Activated naive CD4-positive, alpha-beta T cell treated with anti-CD3 and anti-CD28 coated beads for 36 hours (primary cell): ENCODE measurements around the gene MRPL51. TPM values are rescaled to one million over a fixed set of nuclear protein-coding genes. Genes with fewer than 3 reads are reported as not detected.
"Not testable (repeated sequence)": the region's sequence is repeated elsewhere in the genome, so short reads cannot be mapped to it uniquely, and the experiment has no call there.

Experiments used
- CTCF ChIA-PET: fragments of 350-600 bp; sonication (Branson Sonifier 250); formaldehyde crosslinking; loops from one replicate; lab custom pipeline; 2021; ENCODE audit warnings: antibody characterized with exemption; lab: Charles Lee
- DNase-seq: peaks from one replicate; pipeline ENCODE4 v3.0.0-alpha.2; 2020
- H3K27ac Mint-ChIP-seq: one replicate; pipeline ENCODE4 v1.8.0; 2021; ENCODE audit warnings: mild to moderate bottlenecking, mixed read lengths
- H3K27me3 Mint-ChIP-seq: one replicate; pipeline ENCODE4 v1.8.0; 2021; ENCODE audit warnings: low read depth, mixed read lengths
- H3K36me3 Mint-ChIP-seq: one replicate; pipeline ENCODE4 v1.8.0; 2021; ENCODE audit warnings: low read depth, mixed read lengths
- H3K4me1 Mint-ChIP-seq: one replicate; pipeline ENCODE4 v1.8.0; 2021; ENCODE audit warnings: low read depth, mixed read lengths
- H3K4me3 Mint-ChIP-seq: one replicate; pipeline ENCODE4 v1.8.0; 2021; ENCODE audit warnings: mild to moderate bottlenecking, moderate library complexity, mixed read lengths
- H3K9me3 Mint-ChIP-seq: one replicate; pipeline ENCODE4 v1.8.0; 2021; ENCODE audit warnings: mixed read lengths
- intact Hi-C: fragments of 100-400 bp; cut with micrococcal nuclease; formaldehyde crosslinking; loops from one replicate; pipeline ENCODE4 v1.15.1; 2023
- total RNA-seq, 2 experiments: library from RNA; stranded (reverse); gene quantifications; one replicate each; pipeline ENCODE4 v1.2.3, GENCODE V29; 2021

The MRPL51 gene
- total RNA-seq, 2 experiments from 2014 or later: 273 to 278 TPM

DNA sequence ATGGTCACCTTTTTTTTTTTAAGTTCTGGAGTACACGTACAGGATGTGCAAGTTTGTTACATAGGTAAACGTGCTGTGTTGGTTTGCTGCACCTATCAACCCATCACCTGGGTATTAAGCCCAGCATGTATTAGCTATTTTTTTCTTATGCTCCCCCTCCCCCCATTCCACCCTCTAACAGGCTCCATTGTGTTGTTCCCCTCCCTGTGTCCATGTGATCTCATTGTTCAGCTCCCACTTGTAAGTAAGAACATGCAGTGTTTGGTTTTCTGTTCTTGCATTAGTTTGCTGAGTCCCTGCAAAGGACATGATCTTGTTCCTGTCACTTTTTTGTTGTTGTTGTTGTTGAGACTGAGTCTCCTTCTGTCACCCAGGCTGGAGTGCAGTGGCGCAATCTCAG, 4.2 kb upstream of the MRPL51 start:
- Mint-ChIP-seq H3K4me1 (peaks cover 26% of the 10 kb centered on the region), H3K36me3 (peaks cover 36% of the 10 kb centered on the region), H3K27ac (peak overlapping the region; percentile 42)
- H3K4me3 Mint-ChIP-seq, DNase-seq, intact Hi-C loops, H3K27me3 Mint-ChIP-seq, H3K9me3 Mint-ChIP-seq: not testable (repeated sequence)
- CTCF ChIA-PET: interaction anchor here (1.7 kb wide), 1 partner anchor 40 kb away, joined by 5 read pairs; no protein-coding TSS in a partner anchor

DNA sequence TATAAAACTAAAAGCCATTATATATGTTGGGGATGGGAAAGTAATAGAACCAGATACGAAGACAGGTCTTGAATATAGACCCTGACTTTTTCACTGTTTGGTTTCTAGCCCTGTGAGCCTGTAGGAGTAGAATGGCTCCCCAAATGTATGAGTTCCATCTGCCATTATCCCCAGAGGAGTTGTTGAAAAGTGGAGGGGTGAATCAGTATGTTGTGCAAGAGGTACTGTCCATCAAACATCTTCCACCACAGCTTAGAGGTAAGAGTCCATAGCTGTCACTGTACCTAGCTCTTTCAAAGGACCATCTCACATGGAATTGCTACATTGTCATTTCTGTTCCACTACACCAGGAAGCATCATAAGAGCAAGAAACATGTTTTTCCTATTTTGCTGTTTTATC, 1.9 kb upstream of the MRPL51 start:
- Mint-ChIP-seq H3K4me3 (peak overlapping the region; percentile 98), H3K36me3 (peaks cover 49% of the 10 kb centered on the region)

GRCh38 chr12:6494258-6494743, 1.2 kb upstream of the MRPL51 start:
- CTCF ChIA-PET: interaction anchor here (0.7 to 1.6 kb wide), 7 partner anchors 29 to 171 kb away, joined by 3 to 7 read pairs (median 3); no protein-coding TSS in a partner anchor
- peak overlapping the region; percentile 99 for H3K27ac Mint-ChIP-seq
- peak overlapping the region; percentile 98 for H3K4me3 Mint-ChIP-seq
- H3K27me3 Mint-ChIP-seq: no peaks in the 10 kb centered on the region
- H3K4me1 Mint-ChIP-seq: peaks cover 33% of the 10 kb centered on the region
- DNase-seq: no peak
- H3K9me3 Mint-ChIP-seq: no peaks in the 10 kb centered on the region
- peaks cover 49% of the 10 kb centered on the region for H3K36me3 Mint-ChIP-seq
- intact Hi-C loops: loop anchor here (1.0 to 5.0 kb wide), 4 partner anchors 74 to 298 kb away; partner anchors contain the start of genes CHD4, NOP2 and ZNF384

More for the DNA sequence above, 1.9 kb upstream of the MRPL51 start:
- Mint-ChIP-seq H3K27ac (peak overlapping the region; percentile 99), H3K27me3 (no peaks in the 10 kb centered on the region), H3K9me3 (no peaks in the 10 kb centered on the region), H3K4me1 (peaks cover 33% of the 10 kb centered on the region)
- intact Hi-C loops: loop anchor here (1.0 to 5.0 kb wide), 4 partner anchors 74 to 297 kb away; partner anchors contain the start of genes CHD4, NOP2 and ZNF384
- CTCF ChIA-PET: interaction anchor here (0.7 to 1.9 kb wide), 8 partner anchors 30 to 172 kb away, joined by 3 to 7 read pairs (median 4); no protein-coding TSS in a partner anchor
- no peak for DNase-seq

GRCh38 chr12:6493497-6494257, 615 bp upstream of the MRPL51 start, which contains the start of gene NCAPD2:
Gene NCAPD2, plus strand, starts transcription at chr12:6494102. Its CDS starts 997 bp downstream, at chr12:6495099.
- Mint-ChIP-seq H3K36me3 (peaks cover 47% of the 10 kb centered on the region), H3K4me3 (peak within 1 kb of the TSS; percentile 98), H3K27me3 (no peaks in the 10 kb centered on the region), H3K27ac (peak within 1 kb of the TSS; percentile 99), H3K9me3 (no peaks in the 10 kb centered on the region), H3K4me1 (peaks cover 33% of the 10 kb centered on the region)
- DNase-seq: peak; percentile 98
- intact Hi-C loops: loop anchor here (1.0 to 5.0 kb wide), 12 partner anchors 23 to 359 kb away; partner anchors contain the start of genes CHD4, GAPDH, IFFO1 and ING4
- CTCF ChIA-PET: interaction anchor here (0.6 to 1.9 kb wide), 5 partner anchors 17 to 70 kb away, joined by 3 to 8 read pairs (median 4); partner anchors contain the start of gene VAMP1

DNA sequence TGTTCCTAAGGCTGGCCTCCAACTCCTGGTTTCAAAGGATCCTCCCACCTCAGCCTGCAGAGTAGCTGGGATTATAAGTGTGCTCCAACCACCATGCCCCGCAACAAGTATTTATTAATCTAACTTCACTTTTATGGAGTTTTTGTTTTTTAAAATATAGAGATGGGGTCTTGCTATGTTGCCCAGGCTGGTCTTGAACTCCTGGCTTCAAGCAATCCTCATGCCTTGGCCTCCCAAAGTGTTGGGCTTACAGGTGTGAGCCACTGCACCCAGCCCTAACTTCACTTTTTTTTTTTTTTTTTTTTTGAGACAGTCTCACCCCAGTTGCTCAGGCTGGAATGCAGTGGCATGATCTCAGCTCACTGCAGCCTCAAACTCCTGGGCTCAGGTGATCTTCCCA, 2.4 kb downstream of the MRPL51 start:
- peaks cover 19% of the 10 kb centered on the region for H3K4me1 Mint-ChIP-seq
- intact Hi-C loops: loop anchor here (5.0 kb wide), 1 partner anchor 302 kb away; no protein-coding TSS in a partner anchor
- DNase-seq, H3K4me3 Mint-ChIP-seq, H3K9me3 Mint-ChIP-seq, H3K27me3 Mint-ChIP-seq, H3K27ac Mint-ChIP-seq: not testable (repeated sequence)
- peaks cover 29% of the 10 kb centered on the region for H3K36me3 Mint-ChIP-seq
- CTCF ChIA-PET: interaction anchor here (0.6 to 1.0 kb wide), 2 partner anchors 68 to 113 kb away, joined by 3 read pairs; no protein-coding TSS in a partner anchor

- Mint-ChIP-seq H3K27ac (no peak overlapping the region), H3K36me3 (peaks cover 17% of the 10 kb centered on the region), H3K9me3 (no peaks in the 10 kb centered on the region), H3K27me3 (no peaks in the 10 kb centered on the region), H3K4me3 (no peak overlapping the region), H3K4me1 (peaks cover 7% of the 10 kb centered on the region)
- CTCF ChIA-PET: no interaction called here
- DNase-seq: no peak
- intact Hi-C loops: no loop called here
Observed at GRCh38 chr12:6489449-6489848, 3.6 kb downstream of the MRPL51 start.

GRCh38 chr12:6488240-6488639, 4.8 kb downstream of the MRPL51 start:
- H3K27me3 Mint-ChIP-seq: no peaks in the 10 kb centered on the region
- H3K4me3 Mint-ChIP-seq: no peak overlapping the region
- no peak overlapping the region for H3K27ac Mint-ChIP-seq
- no peak for DNase-seq
- no peaks in the 10 kb centered on the region for H3K9me3 Mint-ChIP-seq
- intact Hi-C loops: no loop called here
- CTCF ChIA-PET: interaction anchor here (0.7 to 1.4 kb wide), 3 partner anchors 23 to 358 kb away, joined by 3 to 7 read pairs (median 3); no protein-coding TSS in a partner anchor
- peaks cover 14% of the 10 kb centered on the region for H3K36me3 Mint-ChIP-seq
- peaks cover 7% of the 10 kb centered on the region for H3K4me1 Mint-ChIP-seq

GRCh38 chr12:6478416-6478815, 14.6 kb downstream of the MRPL51 start:
- Mint-ChIP-seq H3K27me3 (no peaks in the 10 kb centered on the region), H3K9me3 (no peaks in the 10 kb centered on the region), H3K4me3 (no peak overlapping the region), H3K27ac (no peak overlapping the region), H3K4me1 (no peaks in the 10 kb centered on the region), H3K36me3 (no peaks in the 10 kb centered on the region)
- no peak for DNase-seq
- intact Hi-C loops: no loop called here
- CTCF ChIA-PET: no interaction called here

DNA sequence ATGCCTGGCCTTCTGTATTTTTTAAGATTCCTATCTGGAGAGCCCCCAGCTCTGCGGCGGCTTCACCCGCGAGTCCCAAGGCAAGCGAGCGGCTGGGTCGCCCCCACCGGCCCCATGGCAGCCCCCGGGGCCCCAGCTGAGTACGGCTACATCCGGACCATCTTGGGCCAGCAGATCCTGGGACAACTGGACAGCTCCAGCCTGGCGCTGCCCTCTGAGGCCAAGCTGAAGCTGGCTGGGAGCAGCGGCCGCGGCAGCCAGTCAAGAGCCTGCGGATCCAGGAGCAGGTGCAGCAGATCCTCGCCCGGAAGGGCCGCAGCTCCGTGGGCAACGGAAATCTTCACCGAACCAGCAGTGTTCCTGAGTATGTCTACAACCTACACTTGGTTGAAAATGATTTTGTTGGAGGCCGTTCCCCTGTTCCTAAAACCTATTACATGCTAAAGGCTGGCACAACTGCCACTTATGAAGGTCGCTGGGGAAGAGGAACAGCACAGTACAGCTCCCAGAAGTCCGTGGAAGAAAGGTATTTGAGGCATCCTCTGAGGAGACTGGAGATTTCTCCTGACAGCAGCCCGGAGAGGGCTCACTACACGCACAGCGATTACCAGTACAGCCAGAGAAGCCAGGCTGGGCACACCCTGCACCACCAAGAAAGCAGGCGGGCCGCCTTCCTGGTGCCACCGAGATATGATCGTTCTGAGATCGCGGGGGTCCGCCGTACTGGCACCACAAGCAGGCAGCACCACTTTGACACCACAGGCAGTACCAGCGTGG, 15.3 kb downstream of the MRPL51 start:
- H3K27me3 Mint-ChIP-seq, CTCF ChIA-PET, H3K4me1 Mint-ChIP-seq, H3K27ac Mint-ChIP-seq, H3K4me3 Mint-ChIP-seq, H3K9me3 Mint-ChIP-seq, DNase-seq, H3K36me3 Mint-ChIP-seq, intact Hi-C loops: not testable (repeated sequence)

GRCh38 chr12:6476489-6476888, 16.6 kb downstream of the MRPL51 start:
- CTCF ChIA-PET: no interaction called here

GRCh38 chr12:6475233-6475975, 17.7 kb downstream of the MRPL51 start:
- CTCF ChIA-PET, H3K27me3 Mint-ChIP-seq, H3K4me3 Mint-ChIP-seq: not testable (repeated sequence)

More at GRCh38 chr12:6476489-6476888, 16.6 kb downstream of the MRPL51 start:
- no peak overlapping the region for H3K27ac Mint-ChIP-seq
- no peaks in the 10 kb centered on the region for H3K9me3 Mint-ChIP-seq
- DNase-seq: no peak
- no peaks in the 10 kb centered on the region for H3K36me3 Mint-ChIP-seq
- H3K4me3 Mint-ChIP-seq: no peak overlapping the region
- intact Hi-C loops: no loop called here
- peaks cover 8% of the 10 kb centered on the region for H3K4me1 Mint-ChIP-seq
- H3K27me3 Mint-ChIP-seq: no peaks in the 10 kb centered on the region

More at GRCh38 chr12:6475233-6475975, 17.7 kb downstream of the MRPL51 start:
- H3K9me3 Mint-ChIP-seq, H3K36me3 Mint-ChIP-seq, intact Hi-C loops, H3K27ac Mint-ChIP-seq, DNase-seq: not testable (repeated sequence)
- H3K4me1 Mint-ChIP-seq: peaks cover 14% of the 10 kb centered on the region
